Esophagus squamous epithelium (tissue), 4 donors: ENCODE results near the gene SORCS1.

Source experiments
- POLR2A ChIP-seq, 4 donors: fragments of 450-650 bp; IDR thresholded peaks; one replicate each; pipeline ENCODE4 v1.6.1; 2017; ENCODE audit warnings: antibody characterized with exemption in 4 of 4, mild to moderate bottlenecking in 4 of 4, moderate library complexity in 3 of 4
- TF ChIP-seq, protein P1 (sequence below), 6 experiments: fragments of 450-650 bp in 4 of 6; fragments of 200-600 bp in 2 of 6; sonication (generic) in 2 of 6; IDR thresholded peaks; one replicate each; pipeline ENCODE4 v1.5.1; 2016 to 2019; ENCODE audit warnings: antibody characterized with exemption in 6 of 6, mild to moderate bottlenecking in 4 of 6, moderate library complexity in 4 of 6

DNA sequence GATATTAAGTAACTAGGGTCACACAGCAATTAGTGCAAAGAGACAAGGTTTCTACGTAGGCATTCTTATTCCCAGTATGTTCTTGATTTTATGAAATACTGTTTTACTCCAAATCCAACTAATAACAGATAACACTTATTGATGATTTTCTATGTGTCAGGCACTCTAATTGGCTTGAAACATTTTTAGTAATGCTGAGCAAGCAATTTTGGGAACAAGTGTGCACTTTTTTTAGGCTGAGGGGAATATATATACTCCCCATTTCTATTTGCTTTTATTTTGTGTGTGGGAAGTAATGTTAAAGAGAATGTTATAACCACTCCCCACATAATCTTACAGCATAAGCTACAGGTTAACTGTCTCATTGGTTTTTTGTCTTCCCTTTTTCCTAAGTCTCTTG, 4.2 kb upstream of the SORCS1 start:
- TF ChIP-seq, protein P1, sequence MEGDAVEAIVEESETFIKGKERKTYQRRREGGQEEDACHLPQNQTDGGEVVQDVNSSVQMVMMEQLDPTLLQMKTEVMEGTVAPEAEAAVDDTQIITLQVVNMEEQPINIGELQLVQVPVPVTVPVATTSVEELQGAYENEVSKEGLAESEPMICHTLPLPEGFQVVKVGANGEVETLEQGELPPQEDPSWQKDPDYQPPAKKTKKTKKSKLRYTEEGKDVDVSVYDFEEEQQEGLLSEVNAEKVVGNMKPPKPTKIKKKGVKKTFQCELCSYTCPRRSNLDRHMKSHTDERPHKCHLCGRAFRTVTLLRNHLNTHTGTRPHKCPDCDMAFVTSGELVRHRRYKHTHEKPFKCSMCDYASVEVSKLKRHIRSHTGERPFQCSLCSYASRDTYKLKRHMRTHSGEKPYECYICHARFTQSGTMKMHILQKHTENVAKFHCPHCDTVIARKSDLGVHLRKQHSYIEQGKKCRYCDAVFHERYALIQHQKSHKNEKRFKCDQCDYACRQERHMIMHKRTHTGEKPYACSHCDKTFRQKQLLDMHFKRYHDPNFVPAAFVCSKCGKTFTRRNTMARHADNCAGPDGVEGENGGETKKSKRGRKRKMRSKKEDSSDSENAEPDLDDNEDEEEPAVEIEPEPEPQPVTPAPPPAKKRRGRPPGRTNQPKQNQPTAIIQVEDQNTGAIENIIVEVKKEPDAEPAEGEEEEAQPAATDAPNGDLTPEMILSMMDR (IDR thresholded peaks at IDR 0.05): no peak
- TF ChIP-seq POLR2A (IDR thresholded peaks at IDR 0.05): no peak
